HG02943 (cell line): ENCODE measurements around the gene INHBC.
A peak's percentile ranks its signal among the peaks of the same experiment; 100 is the strongest.
"Not testable (repeated sequence)": the region's sequence is repeated elsewhere in the genome, so short reads cannot be mapped to it uniquely, and the experiment has no call there.

Source experiments
- ATAC-seq: cut with Tn5 transposase; IDR thresholded peaks from one replicate; pipeline ENCODE4 v1.9.1; 2021; ENCODE audit warnings: mild to moderate bottlenecking, low read depth, moderate library complexity; ENCODE audit not compliant: unreplicated experiment

The INHBC gene

GRCh38 chr12:57428965-57429364, 5.6 kb upstream of the INHBC start:
- no peak for ATAC-seq

DNA sequence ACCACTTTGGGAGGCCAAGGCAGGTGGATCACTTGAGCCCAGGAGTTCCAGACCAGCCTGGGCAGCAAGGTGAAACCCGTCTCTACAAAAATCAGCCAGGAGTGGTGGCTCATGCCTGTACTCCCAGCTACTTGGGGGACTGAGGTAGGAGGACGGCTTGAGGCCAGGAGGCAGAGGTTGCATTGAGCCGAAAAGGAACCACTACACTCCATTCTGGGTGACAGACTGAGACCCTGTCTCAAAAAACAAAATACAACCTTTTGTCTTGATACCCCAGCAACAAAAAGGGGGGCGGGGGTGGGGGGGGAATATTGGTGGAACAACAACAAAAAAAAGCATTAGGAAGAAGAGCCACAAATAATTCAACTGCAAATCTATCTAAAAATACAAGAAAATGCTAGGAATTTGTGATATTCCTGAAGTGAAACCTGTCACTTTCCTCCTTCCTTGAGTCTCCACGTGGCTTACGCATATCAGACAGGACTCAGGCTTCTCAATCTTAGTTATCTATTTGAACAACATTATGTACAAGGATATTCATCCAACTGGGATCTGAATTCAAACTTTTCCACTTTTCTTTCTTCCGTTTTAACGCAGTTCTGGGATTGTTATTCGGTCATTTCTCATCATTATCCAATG, 5.0 kb upstream of the INHBC start:
- ATAC-seq = no peak

- peak; percentile 41 for ATAC-seq
Observed at GRCh38 chr12:57430112-57430930, 4.3 kb upstream of the INHBC start.

- ATAC-seq = peak; percentile 94
Observed at GRCh38 chr12:57430931-57431566, 3.5 kb upstream of the INHBC start, which contains the start of gene R3HDM2. R3HDM2 (minus strand) TSS chr12:57431043; CDS start chr12:57310428, 120,615 bp downstream.

- no peak for ATAC-seq
Observed at GRCh38 chr12:57431654-57432188, 2.9 kb upstream of the INHBC start.

DNA sequence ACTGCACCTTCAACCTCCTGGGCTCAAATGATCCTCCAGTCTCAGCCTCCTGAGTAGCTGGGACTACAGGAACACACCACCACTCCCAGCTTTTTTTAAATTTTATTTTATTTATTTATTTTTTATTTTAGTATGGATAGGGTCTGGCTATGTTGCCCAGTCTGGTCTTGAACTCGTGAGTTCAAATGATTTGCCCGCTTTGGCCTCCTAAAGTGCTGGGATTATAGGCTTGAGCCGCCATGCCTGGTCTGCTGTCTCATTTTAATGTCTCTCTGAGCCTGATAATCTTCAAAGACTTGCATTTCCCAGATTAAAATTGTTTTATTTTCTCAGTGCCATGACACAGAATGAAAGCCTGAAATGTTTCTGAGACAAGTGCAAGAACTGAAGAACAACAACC, 1.2 kb upstream of the INHBC start:
- ATAC-seq = no peak

DNA sequence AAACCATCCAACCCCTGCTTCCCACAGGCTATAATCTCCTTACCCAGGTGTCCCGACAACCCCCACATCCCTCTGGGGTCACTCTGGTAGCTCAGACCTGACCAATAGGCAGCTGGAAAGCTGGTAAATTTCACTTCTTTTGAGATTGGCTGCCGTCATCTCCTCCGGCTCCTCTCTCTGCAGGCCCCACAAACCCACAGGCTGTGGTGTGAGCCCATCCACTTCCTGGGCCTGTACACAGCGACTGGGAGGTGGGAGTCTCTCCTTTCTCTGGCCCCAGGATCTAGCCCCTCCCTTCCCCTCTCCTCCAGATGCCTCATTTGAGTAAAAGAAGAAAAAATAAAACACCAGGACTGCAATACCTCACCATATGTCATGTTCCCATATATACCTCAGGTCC, 709 bp downstream of the INHBC start:
- ATAC-seq = no peak

DNA sequence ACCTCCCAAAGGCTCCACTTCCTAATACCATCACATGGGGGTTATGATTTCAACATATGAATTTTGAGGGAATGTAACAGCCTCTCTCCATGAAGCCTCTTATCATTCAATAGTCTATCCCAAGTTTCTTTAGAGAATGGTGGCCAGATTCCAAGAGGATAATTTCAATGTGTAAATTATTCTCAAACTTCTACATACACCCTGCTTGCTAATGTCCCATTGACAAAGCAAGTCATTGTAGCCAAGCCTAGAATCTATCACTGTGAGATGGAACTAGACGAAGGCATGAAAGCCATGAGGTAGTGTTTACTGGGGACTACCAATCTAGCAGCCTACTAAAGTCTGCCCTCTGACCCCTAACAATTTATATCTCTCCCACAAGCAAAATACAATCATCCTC, 3.8 kb downstream of the INHBC start:
- ATAC-seq = no peak

- ATAC-seq = no peak
Observed at GRCh38 chr12:57439762-57440266, 5.2 kb downstream of the INHBC start.

DNA sequence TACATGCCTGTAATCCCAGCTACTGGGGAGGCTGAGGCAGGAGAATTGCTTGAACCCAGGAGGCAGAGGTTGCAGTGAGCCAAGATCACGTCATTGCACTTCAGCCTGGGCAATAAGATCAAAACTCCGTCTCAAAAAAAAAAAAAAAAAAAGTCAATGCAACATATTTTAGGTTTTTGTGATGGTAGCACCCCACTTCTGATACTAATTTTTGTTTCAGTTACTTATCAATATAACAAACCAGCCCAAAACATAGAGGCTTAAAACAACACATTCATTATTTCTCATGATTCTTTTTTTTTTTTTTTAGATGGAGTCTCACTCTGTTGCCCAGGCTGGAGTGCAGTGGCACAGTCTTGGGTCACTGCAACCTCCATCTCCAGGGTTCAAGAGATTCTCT, 6.8 kb downstream of the INHBC start:
- ATAC-seq = not testable (repeated sequence)

- no peak for ATAC-seq
Observed at GRCh38 chr12:57441846-57442427, 7.4 kb downstream of the INHBC start.

DNA sequence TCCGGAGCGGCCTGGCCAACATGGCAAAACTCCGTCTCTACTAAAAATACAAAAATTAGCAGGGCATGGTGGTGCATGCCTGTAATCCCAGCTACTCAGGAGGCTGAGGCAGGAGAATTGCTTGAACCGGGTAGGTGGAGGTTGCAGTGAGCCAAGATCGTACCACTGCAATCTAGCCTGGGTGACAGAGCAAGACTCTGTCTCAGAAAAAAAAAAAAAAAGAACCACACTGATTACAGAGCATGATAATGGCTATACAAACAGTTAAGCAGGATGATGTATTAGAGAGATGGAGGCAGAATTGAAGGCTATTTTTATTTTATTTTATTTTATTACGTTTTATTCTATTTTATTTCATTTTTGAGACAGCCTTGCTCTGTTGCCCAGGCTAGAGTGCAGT, 9.8 kb downstream of the INHBC start:
- not testable (repeated sequence) for ATAC-seq

- ATAC-seq = no peak
Observed at GRCh38 chr12:57444744-57445143, 10.2 kb downstream of the INHBC start.

GRCh38 chr12:57446292-57446960, 11.8 kb downstream of the INHBC start:
- ATAC-seq = no peak

- ATAC-seq = no peak
Observed at GRCh38 chr12:57448669-57449068, 14.1 kb downstream of the INHBC start.

- ATAC-seq = no peak
Observed at GRCh38 chr12:57449375-57449774, 14.8 kb downstream of the INHBC start.

- no peak for ATAC-seq
Observed at GRCh38 chr12:57450057-57450456, 15.5 kb downstream of the INHBC start.

GRCh38 chr12:57451233-57451778, 16.7 kb downstream of the INHBC start:
- no peak for ATAC-seq

GRCh38 chr12:57452181-57452936, 17.8 kb downstream of the INHBC start:
- no peak for ATAC-seq
